Lower lobe of right lung (tissue), 2 donors: ENCODE data around the gene KCNQ5. TPM values are rescaled to one million over a fixed set of nuclear protein-coding genes. Genes with fewer than 3 reads are reported as not detected.

Experiments
- ATAC-seq, 2 donors: fragments of 200-7000 bp; cut with Tn5 transposase; one replicate each; pipeline ENCODE4 v1.9.1; 2020 to 2022; ENCODE audit warnings: mild to moderate bottlenecking in 2 of 2, moderate library complexity in 2 of 2
- DNase-seq: peaks from one replicate; pipeline ENCODE4 v3.0.0-alpha.2; 2020
- H3K27ac ChIP-seq: fragments of 200-600 bp; one replicate; pipeline ENCODE4 v1.8.0; 2022
- H3K27me3 ChIP-seq: fragments of 200-600 bp; one replicate; pipeline ENCODE4 v1.8.0; 2022; ENCODE audit warnings: low read depth
- H3K36me3 ChIP-seq: fragments of 200-600 bp; one replicate; pipeline ENCODE4 v1.8.0; 2022; ENCODE audit warnings: mild to moderate bottlenecking
- H3K4me1 ChIP-seq: fragments of 200-600 bp; one replicate; pipeline ENCODE4 v1.8.0; 2022
- H3K4me3 ChIP-seq: fragments of 200-600 bp; one replicate; pipeline ENCODE4 v1.8.0; 2022; ENCODE audit warnings: mild to moderate bottlenecking
- H3K9me3 ChIP-seq: fragments of 200-600 bp; one replicate; pipeline ENCODE4 v1.8.0; 2022
- CTCF ChIP-seq: fragments of 200-600 bp; IDR thresholded peaks from one replicate; pipeline ENCODE4 v1.8.0; 2022; ENCODE audit warnings: antibody characterized with exemption, mild to moderate bottlenecking
- intact Hi-C: fragments of 100-400 bp; cut with DNase I; formaldehyde crosslinking; loops from one replicate; pipeline ENCODE4 v1.11.0; 2022
- total RNA-seq: library from RNA; stranded (reverse); fragmentation: NEBNext Ultra II Directional; extraction: Animal tissue kit (Norgen Biotek cat#: 25700); gene quantifications from one replicate; pipeline ENCODE4 v1.2.1, GENCODE V29; 2021
- donor health status: DM: no; HTN: yes; CAD: no; lungs with severe emphysema.

The KCNQ5 gene
- total RNA-seq, 1 donor from 2014 or later = 0.35 TPM

- Histone ChIP-seq H3K4me1 (no peaks in the 10 kb centered on the region), H3K36me3 (no peaks in the 10 kb centered on the region), H3K27me3 (no peaks in the 10 kb centered on the region), H3K4me3 (no peak overlapping the region), H3K9me3 (no peaks in the 10 kb centered on the region), H3K27ac (no peak overlapping the region)
- TF ChIP-seq CTCF = no peak
- DNase-seq = no peak
- intact Hi-C loops = no loop called here
- no peak for ATAC-seq
These were observed 547.2 kb downstream of the KCNQ5 start for GRCh38 chr6:73169111-73169510.

- Histone ChIP-seq H3K4me1 (no peaks in the 10 kb centered on the region), H3K27ac (no peak overlapping the region), H3K36me3 (no peaks in the 10 kb centered on the region), H3K4me3 (no peak overlapping the region), H3K9me3 (no peaks in the 10 kb centered on the region), H3K27me3 (no peaks in the 10 kb centered on the region)
- intact Hi-C loops = no loop called here
- TF ChIP-seq CTCF = no peak
- no peak for DNase-seq
- ATAC-seq = no peak
These were observed 547.8 kb downstream of the KCNQ5 start for GRCh38 chr6:73169633-73170032.

GRCh38 chr6:73174646-73175045 lies 552.8 kb downstream of the KCNQ5 start:
- Histone ChIP-seq H3K27ac (no peak overlapping the region), H3K9me3 (no peaks in the 10 kb centered on the region), H3K4me3 (no peak overlapping the region), H3K27me3 (peaks cover 4% of the 10 kb centered on the region), H3K4me1 (no peaks in the 10 kb centered on the region), H3K36me3 (no peaks in the 10 kb centered on the region)
- no peak for ATAC-seq
- intact Hi-C loops = no loop called here
- TF ChIP-seq CTCF = no peak
- no peak for DNase-seq

- H3K27ac ChIP-seq = no peak overlapping the region
These were observed 554.2 kb downstream of the KCNQ5 start for GRCh38 chr6:73176057-73176456.

GRCh38 chr6:73177221-73177944 lies 555.5 kb downstream of the KCNQ5 start:
- ATAC-seq = no peak
- H3K36me3 ChIP-seq = no peaks in the 10 kb centered on the region
- no peak overlapping the region for H3K27ac ChIP-seq
- DNase-seq = no peak
- peaks cover 4% of the 10 kb centered on the region for H3K4me1 ChIP-seq
- no peak for TF ChIP-seq CTCF
- no peak overlapping the region for H3K4me3 ChIP-seq
- H3K9me3 ChIP-seq = no peaks in the 10 kb centered on the region
- peaks cover 4% of the 10 kb centered on the region for H3K27me3 ChIP-seq
- intact Hi-C loops = no loop called here

More at GRCh38 chr6:73176057-73176456, 554.2 kb downstream of the KCNQ5 start:
- ATAC-seq (no peak), DNase-seq (no peak)
- Histone ChIP-seq H3K36me3 (no peaks in the 10 kb centered on the region), H3K27me3 (peaks cover 4% of the 10 kb centered on the region), H3K4me3 (no peak overlapping the region), H3K4me1 (peaks cover 4% of the 10 kb centered on the region), H3K9me3 (no peaks in the 10 kb centered on the region)
- intact Hi-C loops = no loop called here
- no peak for TF ChIP-seq CTCF
